ENCODE measurements around the gene ZNF787.
A peak's percentile ranks its signal among the peaks of the same experiment; 100 is the strongest.
"Not testable (repeated sequence)": the region's sequence is repeated elsewhere in the genome, so short reads cannot be mapped to it uniquely, and the experiment has no call there.

The ZNF787 gene

GRCh38 chr19:56105831-56106396 is 15.2 kb downstream of the ZNF787 start:
- not testable (repeated sequence) for DNase-seq (ENCODE audit: low read depth in 3 of 3)

DNA sequence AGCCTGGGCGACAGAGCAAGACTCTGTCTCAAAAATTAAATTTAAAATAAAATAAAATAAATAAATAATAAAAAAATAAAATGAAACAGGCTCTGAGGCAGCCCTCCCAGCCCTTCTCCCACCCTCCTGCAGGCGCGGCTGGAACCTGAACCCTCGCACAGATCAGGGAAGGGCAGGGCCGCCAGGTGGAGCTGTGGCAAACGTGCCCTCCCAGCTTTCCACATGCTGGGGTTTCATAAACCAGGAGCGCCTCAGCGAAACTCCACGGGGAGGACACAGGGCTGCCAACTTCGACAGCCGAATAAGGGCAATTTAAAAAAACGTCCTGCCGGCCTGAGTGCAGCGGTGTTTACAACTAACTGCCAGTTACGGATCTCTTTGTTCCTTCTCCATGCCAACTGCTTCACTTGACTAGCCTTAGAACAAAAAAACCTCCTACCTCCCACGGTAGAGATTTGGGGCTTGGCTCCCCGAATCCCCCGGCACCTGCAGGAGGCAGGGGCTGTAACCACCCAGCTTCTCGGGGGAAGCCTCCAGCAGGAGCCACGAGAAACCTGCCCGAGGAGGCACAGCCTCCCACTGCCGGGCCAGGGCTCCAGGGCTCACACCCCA is 15.9 kb downstream of the ZNF787 start:
- peak in 1 of 3 donors; percentile 22 for DNase-seq (ENCODE audit: low read depth in 3 of 3)

DNA sequence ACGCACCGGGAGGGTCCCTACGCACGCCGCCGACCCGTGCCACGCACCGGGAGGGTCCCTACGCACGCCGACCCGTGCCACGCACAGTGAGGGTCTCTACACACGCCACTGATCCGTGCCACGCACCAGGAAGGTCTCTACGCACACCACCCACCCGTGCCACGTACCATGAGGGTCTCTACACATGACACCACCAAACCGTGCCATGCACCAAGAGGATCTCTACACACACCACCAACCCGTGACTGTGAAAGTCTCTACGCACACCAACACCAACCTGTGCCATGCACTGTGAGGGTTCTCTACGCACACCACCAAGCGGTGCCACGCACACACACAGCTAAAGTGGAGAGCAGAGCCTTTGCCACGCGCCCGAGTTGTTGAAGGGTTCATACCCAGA is 16.7 kb downstream of the ZNF787 start:
- no peak for DNase-seq (ENCODE audit: low read depth in 3 of 3)

DNA sequence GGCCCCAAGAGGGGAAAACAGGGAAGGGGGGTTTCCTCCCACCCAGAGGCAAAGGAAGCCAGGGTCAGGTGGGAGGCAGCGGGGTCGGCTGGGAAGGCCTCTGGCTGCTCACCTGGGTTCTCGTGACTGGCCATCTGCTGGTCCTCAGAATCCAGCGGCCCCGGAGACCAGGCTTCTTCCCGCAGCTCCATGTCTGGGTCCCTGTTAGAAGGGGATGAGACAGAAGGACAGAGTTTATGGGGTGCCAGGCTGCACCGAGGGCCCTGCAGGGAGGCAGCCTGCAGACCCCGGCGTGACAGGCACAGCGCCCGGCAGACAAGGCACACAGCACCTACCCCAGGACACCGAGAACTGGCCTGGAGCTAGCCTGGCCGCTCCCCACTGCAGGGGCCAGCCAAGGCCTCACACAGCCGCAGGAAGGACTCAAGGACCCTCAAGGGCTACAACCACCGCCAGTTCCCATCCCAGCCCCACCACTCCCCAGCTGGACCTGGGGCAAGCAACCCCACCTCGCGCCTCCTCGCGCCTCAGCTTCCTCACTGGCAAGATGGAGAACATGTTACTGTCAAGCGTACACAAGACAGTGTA is 18.0 kb downstream of the ZNF787 start:
- no peak for DNase-seq (ENCODE audit: low read depth in 3 of 3)

GRCh38 chr19:56101746-56102535 is 19.2 kb downstream of the ZNF787 start:
- DNase-seq (ENCODE audit: low read depth in 3 of 3), result no peak

- DNase-seq (ENCODE audit: low read depth in 3 of 3), result no peak
Observed at GRCh38 chr19:56101095-56101494, 20.0 kb downstream of the ZNF787 start.

- no peak for DNase-seq (ENCODE audit: low read depth in 3 of 3)
Observed at GRCh38 chr19:56099638-56100539, 21.2 kb downstream of the ZNF787 start.

DNA sequence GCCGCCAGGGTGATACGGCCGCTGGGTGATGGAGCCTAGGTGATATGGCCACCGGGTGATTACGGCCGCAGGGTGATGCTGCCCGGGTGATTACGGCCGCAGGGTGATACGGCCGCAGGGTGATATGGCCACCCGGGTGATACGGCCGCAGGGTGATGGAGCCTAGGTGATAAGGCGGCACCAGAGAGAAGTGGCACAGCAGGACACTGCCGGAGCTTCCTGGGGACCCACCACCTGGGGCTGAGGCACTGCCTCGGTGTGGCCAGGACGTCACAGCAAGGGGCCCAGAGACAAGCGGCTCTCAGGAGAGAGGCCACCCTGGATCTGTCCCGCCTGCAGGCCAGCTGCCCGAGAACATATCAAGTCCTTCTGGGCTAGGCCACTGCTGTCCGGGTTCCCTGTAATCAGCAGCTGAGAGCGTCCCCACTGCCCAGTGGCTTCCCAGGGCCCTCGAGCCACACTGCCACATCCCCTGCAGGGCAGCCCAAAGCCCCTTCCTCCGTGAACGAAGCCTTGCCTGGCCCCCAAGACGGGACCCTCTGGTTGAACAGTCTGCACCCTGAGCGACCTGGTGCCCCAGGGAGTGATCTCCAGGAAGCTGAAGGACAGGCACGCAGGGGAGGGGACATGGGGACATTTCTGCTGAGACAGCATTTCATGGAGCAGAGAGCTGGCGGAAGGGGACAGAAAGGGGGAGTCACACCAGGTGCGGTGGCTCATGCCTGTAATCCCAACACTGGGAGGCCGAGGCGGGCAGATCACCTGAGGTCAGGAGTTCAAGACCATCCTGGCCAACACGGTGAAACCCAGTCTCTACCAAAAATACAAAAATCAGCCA is 22.1 kb downstream of the ZNF787 start:
- no peak for DNase-seq (ENCODE audit: low read depth in 3 of 3)

DNA sequence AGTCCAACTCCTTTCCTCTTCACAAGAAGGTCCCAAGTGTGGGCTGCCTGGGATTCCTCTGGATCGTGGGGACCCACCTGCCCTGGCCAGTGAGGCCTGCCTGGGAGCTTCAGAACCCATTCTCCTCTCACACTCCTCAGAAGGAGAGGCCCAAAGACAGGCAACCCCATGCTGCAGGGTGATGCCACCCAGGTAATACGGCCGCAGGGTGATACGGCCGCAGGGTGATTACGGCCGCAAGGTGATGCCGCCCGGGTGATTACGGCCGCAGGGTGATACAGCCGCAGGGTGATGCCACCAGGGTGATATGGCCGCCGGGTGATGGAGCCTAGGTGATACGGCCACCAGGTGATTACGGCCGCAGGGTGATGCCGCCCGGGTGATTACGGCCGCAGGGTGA is 22.9 kb downstream of the ZNF787 start:
- DNase-seq (ENCODE audit: low read depth in 3 of 3), result not testable (repeated sequence)

DNA sequence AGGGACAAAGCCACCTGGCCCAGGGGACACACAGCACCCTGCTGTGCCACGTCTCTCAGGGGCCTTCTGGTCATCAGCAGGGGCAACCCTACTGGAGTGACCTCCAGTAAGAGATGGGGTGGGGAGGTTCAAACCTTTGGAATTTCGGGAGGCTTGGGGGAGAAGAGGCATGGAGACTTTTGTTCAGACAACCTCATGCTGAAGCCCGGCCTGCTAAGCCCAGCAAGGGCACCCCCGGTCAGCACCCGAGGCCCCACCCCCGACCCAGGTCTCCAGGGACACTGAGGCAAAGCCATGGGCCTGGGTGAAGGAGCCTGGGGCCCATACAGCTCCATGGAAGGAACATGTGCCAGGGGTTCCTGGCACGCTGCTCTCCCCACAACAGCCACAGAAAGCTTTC is 23.3 kb downstream of the ZNF787 start:
- DNase-seq (ENCODE audit: low read depth in 3 of 3), result no peak

DNA sequence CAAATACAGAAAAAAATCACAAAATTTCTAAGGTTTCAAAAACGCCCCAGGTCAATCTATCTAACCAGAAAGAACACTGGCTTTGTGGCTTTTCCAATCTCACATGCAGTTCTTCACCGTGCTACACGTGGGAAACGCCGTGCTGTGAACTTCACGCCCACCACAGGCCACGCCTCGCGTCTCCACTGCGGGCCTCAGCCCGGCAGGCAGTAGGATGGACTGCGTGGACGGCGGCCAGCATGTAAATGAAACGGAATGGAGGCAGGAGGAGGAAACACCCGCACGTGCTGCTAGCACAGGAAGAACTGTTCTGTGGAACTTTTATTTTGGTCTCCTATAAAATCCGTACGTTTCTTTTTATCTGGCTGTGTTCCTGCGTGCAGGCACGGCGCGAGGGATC is 23.8 kb downstream of the ZNF787 start:
- DNase-seq (ENCODE audit: low read depth in 3 of 3), result no peak

DNA sequence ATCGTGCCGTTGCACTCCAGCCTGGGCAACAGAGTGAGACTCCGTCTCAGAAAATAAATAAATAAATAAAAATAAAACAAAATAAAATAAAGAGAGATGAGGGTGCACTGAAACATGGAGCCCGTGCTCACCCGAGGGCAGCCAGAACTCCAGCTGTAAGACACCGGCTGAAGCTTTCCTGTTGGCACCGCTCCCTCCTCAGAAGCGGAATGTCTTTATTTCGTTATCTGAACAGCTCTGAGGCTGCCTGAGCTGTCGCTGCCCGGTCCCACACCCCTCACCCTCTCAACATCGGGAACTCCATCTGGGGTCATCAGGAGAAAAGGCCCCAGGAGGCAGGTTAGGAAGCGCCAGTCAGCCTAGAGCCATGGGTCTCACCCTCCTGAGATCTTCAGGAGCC is 24.4 kb downstream of the ZNF787 start:
- no peak for DNase-seq (ENCODE audit: low read depth in 3 of 3)

- no peak for DNase-seq (ENCODE audit: low read depth in 3 of 3)
Observed at GRCh38 chr19:56094449-56094848, 26.6 kb downstream of the ZNF787 start.

DNA sequence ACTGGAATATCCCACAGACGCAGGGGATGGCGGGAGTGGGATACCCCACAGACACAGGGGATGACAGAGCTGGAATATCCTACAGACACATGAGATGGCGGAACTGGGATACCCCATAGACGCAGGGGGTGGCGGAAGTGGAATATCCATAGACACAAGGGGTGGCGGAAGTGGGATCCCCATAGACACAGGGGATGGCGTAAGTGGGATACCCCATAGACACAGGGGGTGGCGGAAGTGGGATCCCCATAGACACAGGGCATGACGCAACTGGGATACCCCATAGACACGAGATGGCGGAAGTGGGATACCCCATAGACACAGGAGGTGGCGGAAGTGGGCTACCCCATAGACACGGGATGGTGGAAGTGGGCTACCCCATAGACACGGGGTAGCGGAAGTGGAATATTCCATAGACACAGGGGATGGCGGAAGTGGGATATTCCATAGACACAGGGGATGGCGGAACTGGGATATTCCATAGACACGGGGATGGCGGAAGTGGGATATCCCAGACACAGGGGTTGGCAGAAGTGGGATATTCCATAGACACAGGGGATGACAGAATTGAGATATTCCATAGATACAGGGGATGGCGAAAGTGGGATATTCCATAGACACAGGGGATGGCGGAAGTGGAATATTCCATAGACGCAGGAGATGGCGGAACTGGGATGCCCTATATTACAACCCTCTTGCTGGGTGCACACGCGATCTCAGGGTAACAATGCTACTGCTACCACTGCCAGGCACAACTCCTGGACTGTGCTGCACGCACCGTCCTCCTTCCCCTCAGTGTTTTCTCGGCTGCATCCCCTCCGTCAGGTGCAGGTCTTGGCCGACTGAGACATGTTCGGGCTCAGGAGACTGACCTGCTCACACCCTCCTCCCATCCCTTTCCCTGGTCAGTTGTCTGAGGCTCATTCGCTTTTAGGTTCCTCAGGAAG is 28.1 kb downstream of the ZNF787 start:
- DNase-seq (ENCODE audit: low read depth in 3 of 3), result no peak

DNA sequence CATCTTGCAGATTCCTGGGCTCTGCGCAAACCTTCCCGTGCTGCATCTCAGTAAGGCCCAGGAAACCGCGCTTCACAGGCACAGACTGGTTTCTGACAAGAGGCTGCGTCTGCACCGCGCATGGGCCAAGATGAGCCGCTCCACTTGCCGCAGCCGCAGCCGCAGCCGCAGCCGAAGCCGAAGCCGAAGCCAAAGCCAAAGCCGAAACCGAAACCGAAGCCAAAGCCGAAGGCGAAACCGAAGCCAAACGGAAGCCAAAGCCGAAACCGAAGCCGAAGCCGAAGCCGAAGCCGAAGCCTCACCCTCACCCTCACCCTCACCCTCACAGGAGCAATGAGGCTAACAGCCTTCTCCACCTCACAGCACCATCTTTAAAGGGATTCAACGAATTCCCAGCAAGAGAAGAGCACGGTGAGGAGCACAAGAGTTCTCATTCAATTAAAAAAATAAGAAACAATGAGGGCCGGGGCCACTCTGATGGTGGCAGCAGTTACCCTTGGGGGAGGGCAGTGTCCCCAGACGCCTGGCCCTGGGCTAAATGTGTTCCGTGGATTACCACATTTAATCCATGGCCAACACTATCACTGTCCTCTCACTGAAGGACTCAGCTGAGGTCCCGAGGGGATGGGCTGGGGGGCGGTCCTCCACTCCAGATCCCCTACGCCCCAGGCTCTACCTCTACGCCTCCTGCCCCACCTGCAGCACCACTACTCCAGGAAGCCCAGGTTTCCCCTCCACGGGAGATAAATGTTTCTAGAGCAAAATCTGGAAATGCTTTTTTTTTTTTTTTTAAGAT is 29.1 kb downstream of the ZNF787 start:
- DNase-seq (ENCODE audit: low read depth in 3 of 3), result no peak

DNA sequence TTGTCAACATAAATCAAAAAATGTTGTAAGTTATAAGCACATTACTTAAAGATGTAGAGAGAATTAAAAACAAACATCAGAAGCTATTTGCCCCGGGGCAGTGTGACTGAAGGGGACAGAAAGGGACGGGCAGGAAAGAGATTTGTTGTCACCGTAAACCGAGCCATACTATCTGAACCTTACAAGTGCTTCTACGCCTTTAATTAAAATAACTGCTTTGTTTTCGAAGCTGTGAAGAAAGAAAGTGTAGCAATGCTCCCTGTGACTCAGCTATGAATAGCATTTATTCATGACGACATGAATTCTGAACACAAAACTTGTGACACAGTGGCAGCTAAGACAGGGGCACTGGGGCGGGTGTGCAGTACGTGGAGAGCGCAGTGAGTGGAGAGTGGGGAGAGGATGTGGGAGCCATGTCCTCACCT is 30.0 kb downstream of the ZNF787 start:
- no peak for DNase-seq (ENCODE audit: low read depth in 3 of 3)

DNA sequence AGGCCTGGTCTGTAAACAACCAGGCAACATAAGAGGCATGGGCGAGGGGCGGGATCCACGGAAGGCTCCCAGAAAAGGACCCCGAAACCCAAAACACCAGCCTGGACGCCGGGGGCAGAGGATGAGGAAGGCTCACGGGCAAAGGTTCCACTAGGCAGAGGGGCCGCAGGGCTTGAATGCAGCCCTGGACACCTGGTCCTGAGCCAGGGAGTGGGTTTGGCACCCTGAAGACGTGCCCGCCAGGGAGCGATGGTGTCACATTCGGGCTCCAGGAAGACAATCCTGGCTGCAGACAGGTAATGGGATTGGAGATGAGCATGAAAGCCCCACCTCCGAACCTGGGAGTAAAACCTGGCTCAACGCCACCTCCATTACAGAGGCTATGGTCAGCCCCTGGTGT is 31.8 kb downstream of the ZNF787 start:
- DNase-seq (ENCODE audit: low read depth in 3 of 3), result no peak

- DNase-seq (ENCODE audit: low read depth in 3 of 3), result no peak
Observed at GRCh38 chr19:56088497-56089215, 32.4 kb downstream of the ZNF787 start.

Data from stimulated activated CD4-positive, alpha-beta T cell treated with anti-CD3 and anti-CD28 coated beads, TNF-alpha, amount 100 ng/mL, for 48 hours (primary cell).